Osteocyte (in vitro differentiated cells): ENCODE data around the gene FAM13A. TPM values are rescaled to one million over a fixed set of nuclear protein-coding genes. Genes with fewer than 3 reads are reported as not detected.

Experiments
- DNase-seq: peaks from one replicate; pipeline ENCODE4 v3.0.0; 2021; ENCODE audit warnings: mixed read lengths; ENCODE audit not compliant: unreplicated experiment; ENCODE audit errors: extremely low spot score
- H3K27ac Mint-ChIP-seq: one replicate; pipeline ENCODE4 v1.8.0; 2021; ENCODE audit warnings: mild to moderate bottlenecking, mixed read lengths; ENCODE audit not compliant: unreplicated experiment
- H3K27me3 Mint-ChIP-seq: one replicate; pipeline ENCODE4 v1.8.0; 2021; ENCODE audit warnings: mixed read lengths; ENCODE audit not compliant: unreplicated experiment
- H3K36me3 Mint-ChIP-seq: one replicate; pipeline ENCODE4 v1.8.0; 2021; ENCODE audit warnings: mixed read lengths; ENCODE audit not compliant: unreplicated experiment
- H3K4me1 Mint-ChIP-seq: one replicate; pipeline ENCODE4 v1.8.0; 2021; ENCODE audit warnings: mixed read lengths; ENCODE audit not compliant: unreplicated experiment
- H3K4me3 Mint-ChIP-seq: one replicate; pipeline ENCODE4 v1.8.0; 2021; ENCODE audit warnings: mild to moderate bottlenecking, moderate library complexity, mixed read lengths; ENCODE audit not compliant: unreplicated experiment
- H3K9me3 Mint-ChIP-seq: one replicate; pipeline ENCODE4 v1.8.0; 2021; ENCODE audit warnings: mixed read lengths; ENCODE audit not compliant: unreplicated experiment
- total RNA-seq: library from RNA; stranded (reverse); gene quantifications from 2 replicates; pipeline ENCODE4 v1.2.1, GENCODE V29; 2021
- TF ChIP-seq, protein P1 (sequence below): fragments of 200-600 bp; sonication (generic); IDR thresholded peaks from 2 replicates; pipeline ENCODE4 v1.5.0; 2021; ENCODE audit warnings: antibody characterized with exemption, mild to moderate bottlenecking, moderate library complexity

Gene FAM13A
- total RNA-seq, 1 donor from 2014 or later = 18.5 TPM

DNA sequence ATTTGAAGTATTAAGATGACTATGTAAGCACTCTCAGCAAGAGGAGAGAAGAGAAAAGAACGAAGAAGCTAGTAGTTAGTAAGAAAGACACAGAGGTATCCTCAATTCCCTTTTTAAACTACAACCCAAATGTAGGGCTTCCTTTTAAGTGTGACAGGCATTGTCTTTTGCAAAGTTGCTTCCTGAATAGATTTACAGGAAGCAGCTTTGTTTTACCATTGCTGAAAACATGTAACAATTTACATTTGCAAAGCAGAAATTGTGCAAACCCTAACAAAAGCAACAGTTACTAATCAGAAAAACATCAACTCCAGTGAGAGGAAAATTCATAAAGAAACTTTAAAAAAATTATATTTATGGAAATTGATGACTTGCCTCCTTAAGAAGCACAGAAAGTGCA is 96.4 kb downstream of the FAM13A start:
- no peak overlapping the region for H3K27ac Mint-ChIP-seq
- H3K4me1 Mint-ChIP-seq = peaks cover 3% of the 10 kb centered on the region
- no peak for DNase-seq
- peaks cover 4% of the 10 kb centered on the region for H3K9me3 Mint-ChIP-seq
- peaks cover 6% of the 10 kb centered on the region for H3K36me3 Mint-ChIP-seq
- H3K4me3 Mint-ChIP-seq = no peak overlapping the region
- no peaks in the 10 kb centered on the region for H3K27me3 Mint-ChIP-seq
- TF ChIP-seq, protein P1, sequence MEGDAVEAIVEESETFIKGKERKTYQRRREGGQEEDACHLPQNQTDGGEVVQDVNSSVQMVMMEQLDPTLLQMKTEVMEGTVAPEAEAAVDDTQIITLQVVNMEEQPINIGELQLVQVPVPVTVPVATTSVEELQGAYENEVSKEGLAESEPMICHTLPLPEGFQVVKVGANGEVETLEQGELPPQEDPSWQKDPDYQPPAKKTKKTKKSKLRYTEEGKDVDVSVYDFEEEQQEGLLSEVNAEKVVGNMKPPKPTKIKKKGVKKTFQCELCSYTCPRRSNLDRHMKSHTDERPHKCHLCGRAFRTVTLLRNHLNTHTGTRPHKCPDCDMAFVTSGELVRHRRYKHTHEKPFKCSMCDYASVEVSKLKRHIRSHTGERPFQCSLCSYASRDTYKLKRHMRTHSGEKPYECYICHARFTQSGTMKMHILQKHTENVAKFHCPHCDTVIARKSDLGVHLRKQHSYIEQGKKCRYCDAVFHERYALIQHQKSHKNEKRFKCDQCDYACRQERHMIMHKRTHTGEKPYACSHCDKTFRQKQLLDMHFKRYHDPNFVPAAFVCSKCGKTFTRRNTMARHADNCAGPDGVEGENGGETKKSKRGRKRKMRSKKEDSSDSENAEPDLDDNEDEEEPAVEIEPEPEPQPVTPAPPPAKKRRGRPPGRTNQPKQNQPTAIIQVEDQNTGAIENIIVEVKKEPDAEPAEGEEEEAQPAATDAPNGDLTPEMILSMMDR = no peak

DNA sequence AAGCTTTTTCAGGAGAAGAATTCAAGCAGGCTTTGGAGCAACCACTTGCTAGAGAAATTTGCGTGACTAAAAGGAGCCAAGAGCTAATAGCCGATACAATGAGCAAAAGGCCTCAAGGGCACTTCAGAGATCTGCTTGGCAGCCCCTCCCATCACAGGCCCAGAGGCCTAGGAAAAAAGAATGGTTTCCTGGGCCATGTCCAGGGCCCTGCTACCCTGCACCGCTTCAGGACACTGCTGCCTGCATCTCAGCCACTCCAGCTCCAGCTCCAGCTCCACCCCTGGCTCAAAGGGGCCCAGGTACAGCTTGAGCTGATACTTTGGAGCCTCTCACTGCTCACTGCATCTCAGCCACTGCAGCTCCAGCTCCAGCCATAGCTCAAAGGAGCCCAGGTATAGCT is 98.9 kb downstream of the FAM13A start:
- H3K27ac Mint-ChIP-seq = no peak overlapping the region
- H3K36me3 Mint-ChIP-seq = peaks cover 9% of the 10 kb centered on the region
- no peak overlapping the region for H3K4me3 Mint-ChIP-seq
- H3K27me3 Mint-ChIP-seq = no peaks in the 10 kb centered on the region
- no peak for DNase-seq
- peaks cover 1% of the 10 kb centered on the region for H3K4me1 Mint-ChIP-seq
- H3K9me3 Mint-ChIP-seq = peaks cover 4% of the 10 kb centered on the region
- TF ChIP-seq, protein P1 = no peak

DNA sequence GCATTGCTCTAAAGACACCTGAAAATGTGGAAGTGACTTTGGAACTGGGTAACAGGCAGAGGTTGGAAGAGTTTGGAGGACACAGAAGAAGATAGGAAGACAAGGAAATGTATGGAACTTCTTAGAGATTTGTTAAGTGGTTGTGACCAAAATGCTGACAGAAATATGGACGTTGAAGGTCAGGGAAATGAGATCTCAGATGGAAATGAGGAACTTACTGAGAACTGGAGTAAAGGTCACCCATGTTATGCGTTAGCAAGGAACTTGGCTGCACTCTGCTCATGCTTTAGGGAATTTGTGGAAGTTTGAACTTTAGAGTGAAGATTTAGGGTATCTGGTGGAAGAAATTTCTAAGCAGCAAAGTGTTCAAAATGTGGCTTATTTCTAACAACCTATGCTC is 99.4 kb downstream of the FAM13A start:
- no peaks in the 10 kb centered on the region for H3K27me3 Mint-ChIP-seq
- no peak overlapping the region for H3K4me3 Mint-ChIP-seq
- H3K36me3 Mint-ChIP-seq = peaks cover 9% of the 10 kb centered on the region
- no peak overlapping the region for H3K27ac Mint-ChIP-seq
- no peak for DNase-seq
- peaks cover 4% of the 10 kb centered on the region for H3K9me3 Mint-ChIP-seq
- TF ChIP-seq, protein P1 = no peak
- peaks cover 1% of the 10 kb centered on the region for H3K4me1 Mint-ChIP-seq

DNA sequence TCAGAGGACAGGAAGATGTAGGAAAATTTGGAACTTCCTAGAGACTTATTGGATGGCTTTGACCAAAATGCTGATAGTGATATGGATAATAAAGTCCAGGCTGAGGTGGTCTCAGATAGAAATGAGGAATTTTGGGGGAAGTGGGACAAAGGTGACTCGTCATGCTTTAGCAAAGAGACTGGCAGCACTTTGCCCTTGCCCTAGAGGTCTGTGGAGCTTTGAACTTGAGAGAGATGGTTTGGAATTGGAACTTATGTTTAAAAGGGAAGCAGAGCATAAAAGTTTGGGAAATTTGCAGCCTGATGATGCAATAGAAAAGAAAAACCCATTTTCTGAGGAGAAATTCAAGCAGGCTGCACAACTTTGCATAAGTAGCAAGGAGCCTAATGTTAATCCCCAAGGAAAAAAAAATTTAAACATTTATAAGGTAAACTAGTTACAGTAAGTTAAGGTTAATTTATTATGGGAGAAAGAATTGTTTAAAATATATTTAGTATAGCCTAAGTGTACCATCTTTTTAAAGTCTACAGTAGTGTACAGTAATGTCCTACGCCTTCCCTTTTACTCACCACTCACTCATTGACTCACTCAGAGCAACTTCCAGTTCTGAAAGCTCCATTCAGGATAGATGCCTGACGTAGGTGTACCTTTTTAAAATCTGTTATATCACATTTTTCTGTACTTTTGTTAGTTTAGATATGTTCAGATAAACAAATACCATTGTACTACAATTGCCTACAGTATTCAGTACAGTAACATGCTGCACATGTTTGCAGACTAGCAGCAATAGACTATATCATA is 101.2 kb downstream of the FAM13A start:
- TF ChIP-seq, protein P1 = no peak
- peaks cover 9% of the 10 kb centered on the region for H3K4me1 Mint-ChIP-seq
- H3K9me3 Mint-ChIP-seq = peaks cover 4% of the 10 kb centered on the region
- no peak overlapping the region for H3K4me3 Mint-ChIP-seq
- no peaks in the 10 kb centered on the region for H3K27me3 Mint-ChIP-seq
- DNase-seq = no peak
- peaks cover 13% of the 10 kb centered on the region for H3K36me3 Mint-ChIP-seq
- no peak overlapping the region for H3K27ac Mint-ChIP-seq

DNA sequence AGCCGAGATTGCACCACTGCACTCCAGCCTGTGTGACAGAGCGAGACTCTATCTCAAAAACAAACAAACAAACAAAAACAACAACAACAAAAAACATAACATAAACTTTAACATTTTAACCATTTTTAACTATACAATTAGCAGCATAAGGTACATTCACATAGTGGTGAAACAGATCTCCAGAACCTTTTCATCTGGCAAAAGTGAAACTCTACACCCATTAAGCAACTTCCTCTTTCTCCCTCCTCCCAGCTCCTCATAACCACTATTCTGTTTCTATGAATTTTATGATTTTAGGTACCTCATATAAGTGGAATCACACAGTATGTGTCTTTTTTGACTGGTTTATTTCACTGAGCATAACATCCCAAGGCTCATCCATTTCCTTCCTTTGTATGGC is 103.6 kb downstream of the FAM13A start:
- no peak for DNase-seq
- Mint-ChIP-seq H3K4me3 (no peak overlapping the region), H3K9me3 (peaks cover 4% of the 10 kb centered on the region), H3K27me3 (no peaks in the 10 kb centered on the region), H3K36me3 (peaks cover 10% of the 10 kb centered on the region), H3K27ac (no peak overlapping the region), H3K4me1 (peaks cover 9% of the 10 kb centered on the region)
- TF ChIP-seq, protein P1 = no peak
